PC-9 (cell line): ENCODE measurements around the gene FCGBP. TPM values are rescaled to one million over a fixed set of nuclear protein-coding genes. Genes with fewer than 3 reads are reported as not detected.
"Not testable (repeated sequence)": the region's sequence is repeated elsewhere in the genome, so short reads cannot be mapped to it uniquely, and the experiment has no call there.

Experiments used
- BruUV-seq: library from RNA; stranded (reverse); fragments of 400-500 nt; replicated peaks from 2 replicates; lab custom pipeline; 2021; lab: Mats Ljungman, UMichigan
- CTCF ChIA-PET: fragments of 300-600 bp; sonication (Branson Sonifier 250); formaldehyde crosslinking; loops from one replicate; lab custom pipeline; 2022; ENCODE audit warnings: antibody characterized with exemption; lab: Charles Lee
- POLR2A ChIA-PET: fragments of 300-600 bp; sonication (Branson Sonifier 250); formaldehyde crosslinking; loops from one replicate; lab custom pipeline; 2022; ENCODE audit warnings: antibody characterized with exemption; ENCODE audit not compliant: unreplicated experiment; lab: Charles Lee
- DNase-seq, 2 experiments: peaks; one replicate each; pipeline versions ENCODE4 v3.0.0 to v3.0.0-alpha.2; 2015 to 2022; ENCODE audit warnings: mixed read lengths in 1 of 2
- H2AFZ ChIP-seq: fragments of 200-600 bp; sonication (generic); 2 replicates; pipeline ENCODE4 v1.8.1; 2017; ENCODE audit warnings: antibody characterized with exemption
- H3F3A ChIP-seq: fragments of 200-600 bp; sonication (generic); 2 replicates; pipeline ENCODE4 v1.8.1; 2017; ENCODE audit warnings: antibody characterized with exemption, mild to moderate bottlenecking, low read depth; ENCODE audit not compliant: insufficient read depth
- H3K27ac ChIP-seq: fragments of 200-600 bp; sonication (generic); 2 replicates; pipeline ENCODE4 v1.6.1; 2016; ENCODE audit warnings: mixed run types
- H3K27me3 ChIP-seq: fragments of 200-600 bp; sonication (generic); 2 replicates; pipeline ENCODE4 v1.6.1; 2016; ENCODE audit warnings: low read depth, mixed run types; ENCODE audit not compliant: insufficient read depth
- H3K36me3 ChIP-seq: fragments of 200-600 bp; sonication (generic); 2 replicates; pipeline ENCODE4 v1.6.1; 2016; ENCODE audit warnings: low read depth, mixed run types
- H3K4me1 ChIP-seq: fragments of 200-600 bp; sonication (generic); replicated peaks from 2 replicates; pipeline ENCODE4 v1.6.1; 2016; ENCODE audit warnings: mixed run types; ENCODE audit not compliant: insufficient read depth
- H3K4me2 ChIP-seq: fragments of 200-600 bp; sonication (generic); 2 replicates; pipeline ENCODE4 v1.6.1; 2017; ENCODE audit warnings: mixed run types
- H3K4me3 ChIP-seq: fragments of 200-600 bp; sonication (generic); 2 replicates; pipeline ENCODE4 v1.6.1; 2016; ENCODE audit warnings: mixed run types
- H3K79me2 ChIP-seq: fragments of 200-600 bp; sonication (generic); 2 replicates; pipeline ENCODE4 v1.6.1; 2017; ENCODE audit warnings: low read depth, mixed run types
- H3K9me2 ChIP-seq: fragments of 200-600 bp; sonication (generic); 2 replicates; pipeline ENCODE4 v1.8.1; 2017; ENCODE audit warnings: mild to moderate bottlenecking; ENCODE audit not compliant: insufficient read depth
- H3K9me3 ChIP-seq: fragments of 200-600 bp; sonication (generic); 2 replicates; pipeline ENCODE4 v1.8.1; 2016; ENCODE audit warnings: low read depth; ENCODE audit not compliant: insufficient read depth
- H4K20me1 ChIP-seq: fragments of 200-600 bp; sonication (generic); 2 replicates; pipeline ENCODE4 v1.8.1; 2017; ENCODE audit not compliant: insufficient read depth
- CTCF ChIP-seq: fragments of 200-600 bp; sonication (generic); conservative IDR thresholded peaks from 2 replicates; pipeline ENCODE4 v1.6.1; 2017; ENCODE audit warnings: mixed run types, antibody characterized with exemption, mild to moderate bottlenecking, moderate library complexity
- EZH2 ChIP-seq: fragments of 200-600 bp; sonication (generic); IDR thresholded peaks from 2 replicates; pipeline ENCODE4 v1.8.0; 2017; ENCODE audit warnings: antibody characterized with exemption, low read depth
- intact Hi-C: fragments of 100-400 bp; cut with micrococcal nuclease; formaldehyde crosslinking; loops from one replicate; pipeline ENCODE4 v1.10.0; 2022; ENCODE audit not compliant: unreplicated experiment
- total RNA-seq: library from RNA; stranded (reverse); gene quantifications from 2 replicates; pipeline ENCODE4 v1.2.3, GENCODE V29; 2021

The FCGBP gene
- total RNA-seq, 1 experiment from 2014 or later, result 5.8 TPM

- CTCF ChIA-PET, result no interaction called here
- BruUV-seq, result no TSS peak
- H3K27me3 ChIP-seq, result no peaks in the 10 kb centered on the region
Measured at GRCh38 chr19:39890755-39891551, 43.5 kb downstream of the FCGBP start.

GRCh38 chr19:39889872-39890754, 44.3 kb downstream of the FCGBP start:
- H3K27ac ChIP-seq, H3K36me3 ChIP-seq, H3K9me2 ChIP-seq, H3K9me3 ChIP-seq, CTCF ChIA-PET, H3K4me1 ChIP-seq, H3F3A ChIP-seq, H4K20me1 ChIP-seq, H2AFZ ChIP-seq, intact Hi-C loops, POLR2A ChIA-PET, H3K27me3 ChIP-seq, H3K4me3 ChIP-seq, DNase-seq, BruUV-seq, H3K79me2 ChIP-seq, H3K4me2 ChIP-seq: not testable (repeated sequence)

More at GRCh38 chr19:39890755-39891551, 43.5 kb downstream of the FCGBP start:
- Histone ChIP-seq H3K4me3 (no peak overlapping the region), H3K79me2 (no peaks in the 10 kb centered on the region), H3K4me2 (no peak overlapping the region), H3K36me3 (no peaks in the 10 kb centered on the region), H3K9me2 (no peaks in the 10 kb centered on the region), H3K9me3 (no peaks in the 10 kb centered on the region), H3F3A (no peaks in the 10 kb centered on the region), H2AFZ (no peak overlapping the region), H3K27ac (no peak overlapping the region), H3K4me1 (no peaks in the 10 kb centered on the region), H4K20me1 (no peaks in the 10 kb centered on the region)
- intact Hi-C loops, result no loop called here
- POLR2A ChIA-PET, result no interaction called here
- TF ChIP-seq CTCF (no peak), EZH2 (no peak)
- no peak for DNase-seq

- H3K27ac ChIP-seq, BruUV-seq, intact Hi-C loops: not testable (repeated sequence)
Measured at GRCh38 chr19:39887456-39887951, 46.9 kb downstream of the FCGBP start.

GRCh38 chr19:39885821-39886554, 48.4 kb downstream of the FCGBP start:
- H3F3A ChIP-seq, intact Hi-C loops, H3K4me1 ChIP-seq, POLR2A ChIA-PET, H3K27ac ChIP-seq, H3K4me2 ChIP-seq, DNase-seq, H2AFZ ChIP-seq, H4K20me1 ChIP-seq, H3K9me3 ChIP-seq, H3K36me3 ChIP-seq, H3K27me3 ChIP-seq, CTCF ChIA-PET, H3K9me2 ChIP-seq, BruUV-seq, H3K4me3 ChIP-seq, H3K79me2 ChIP-seq: not testable (repeated sequence)

More at GRCh38 chr19:39887456-39887951, 46.9 kb downstream of the FCGBP start:
- H3K79me2 ChIP-seq, H3F3A ChIP-seq, H3K4me3 ChIP-seq, H3K9me2 ChIP-seq, CTCF ChIA-PET, H3K9me3 ChIP-seq, POLR2A ChIA-PET, H3K27me3 ChIP-seq, DNase-seq, H3K36me3 ChIP-seq, H2AFZ ChIP-seq, H3K4me1 ChIP-seq, H4K20me1 ChIP-seq, H3K4me2 ChIP-seq: not testable (repeated sequence)

GRCh38 chr19:39884721-39885120, 49.7 kb downstream of the FCGBP start:
- H3K27me3 ChIP-seq, H4K20me1 ChIP-seq, DNase-seq, H3K79me2 ChIP-seq, H3K4me1 ChIP-seq, CTCF ChIA-PET, H3K4me2 ChIP-seq, H3K9me2 ChIP-seq, H3F3A ChIP-seq, H3K36me3 ChIP-seq, H2AFZ ChIP-seq, BruUV-seq, POLR2A ChIA-PET, H3K4me3 ChIP-seq, H3K9me3 ChIP-seq, intact Hi-C loops, H3K27ac ChIP-seq: not testable (repeated sequence)
